Tibial artery (tissue), 4 donors: ENCODE measurements around the gene CCND2.

ENCODE experiments used
- DNase-seq, 2 donors: peaks; one replicate each; pipeline ENCODE4 v3.0.0-alpha.2; 2019
- H3K27ac ChIP-seq, 2 donors: fragments of 200-600 bp; sonication (generic) in 1 of 2; 1 replicate in 1 of 2; 2 replicates in 1 of 2; pipeline ENCODE4 v1.5.1; 2018 to 2019; ENCODE audit warnings: mild to moderate bottlenecking in 1 of 2
- H3K27me3 ChIP-seq, 2 donors: fragments of 200-600 bp; sonication (generic) in 1 of 2; one replicate each; pipeline versions ENCODE4 v1.5.1 to v1.6.0; 2016 to 2019
- H3K36me3 ChIP-seq, 3 donors: fragments of 200-600 bp; sonication (generic) in 2 of 3; one replicate each; pipeline ENCODE4 v1.5.1; 2016 to 2019; ENCODE audit warnings: mild to moderate bottlenecking in 2 of 3
- H3K4me1 ChIP-seq, 4 donors: fragments of 200-600 bp; sonication (generic) in 2 of 4; 1 replicate in 3 of 4; 2 replicates in 1 of 4; pipeline ENCODE4 v1.5.1; 2016 to 2019
- H3K4me3 ChIP-seq, 2 donors: fragments of 200-600 bp; sonication (generic) in 1 of 2; 1 replicate in 1 of 2; 2 replicates in 1 of 2; pipeline ENCODE4 v1.5.1; 2018 to 2019; ENCODE audit warnings: mild to moderate bottlenecking in 2 of 2
- H3K9me3 ChIP-seq, 3 donors: fragments of 200-600 bp; sonication (generic) in 1 of 3; one replicate each; pipeline ENCODE4 v1.5.1; 2016 to 2019
- intact Hi-C: fragments of 100-400 bp; cut with DNase I; formaldehyde crosslinking; loops from one replicate; pipeline ENCODE4 v1.15.0; 2023; ENCODE audit warnings: low total_unique reads
- TF ChIP-seq, protein P1 (sequence below), 2 experiments: fragments of 200-600 bp in 1 of 2; fragments of 450-650 bp in 1 of 2; IDR thresholded peaks; one replicate each; pipeline ENCODE4 v1.5.1; 2017 to 2019; ENCODE audit warnings: antibody characterized with exemption in 2 of 2, mild to moderate bottlenecking in 1 of 2, moderate library complexity in 1 of 2

CCND2 gene

DNA sequence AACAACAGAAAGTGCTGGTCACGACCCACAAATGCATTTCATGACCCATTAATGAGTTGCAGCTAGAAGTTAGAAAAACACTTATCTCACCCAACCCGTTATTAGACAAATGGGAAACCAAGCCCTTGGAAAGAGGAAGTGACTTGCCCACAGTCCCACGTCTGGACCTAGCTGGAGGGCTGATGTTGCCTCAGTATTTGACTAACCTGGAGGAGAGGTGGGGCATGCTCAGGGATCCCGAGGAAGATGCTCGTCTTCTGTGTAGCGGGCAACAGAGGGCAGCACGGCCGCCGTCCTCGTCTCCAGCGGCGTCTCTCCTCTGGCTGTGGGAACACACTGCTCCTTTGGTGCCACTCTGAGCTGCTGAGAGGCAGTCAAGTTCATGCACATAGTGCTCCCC is 12.7 kb downstream of the CCND2 start:
- Histone ChIP-seq H3K27ac (no peak overlapping the region), H3K4me3 (no peak overlapping the region), H3K9me3 (no peaks in the 10 kb centered on the region), H3K4me1 (peaks cover 0 to 36% (median 15%) of the 10 kb centered on the region in 4 donors), H3K27me3 (no peaks in the 10 kb centered on the region), H3K36me3 (peaks cover 51 to 93% (median 85%) of the 10 kb centered on the region in 3 donors)
- DNase-seq: no peak
- intact Hi-C loops: no loop called here
- TF ChIP-seq, protein P1, sequence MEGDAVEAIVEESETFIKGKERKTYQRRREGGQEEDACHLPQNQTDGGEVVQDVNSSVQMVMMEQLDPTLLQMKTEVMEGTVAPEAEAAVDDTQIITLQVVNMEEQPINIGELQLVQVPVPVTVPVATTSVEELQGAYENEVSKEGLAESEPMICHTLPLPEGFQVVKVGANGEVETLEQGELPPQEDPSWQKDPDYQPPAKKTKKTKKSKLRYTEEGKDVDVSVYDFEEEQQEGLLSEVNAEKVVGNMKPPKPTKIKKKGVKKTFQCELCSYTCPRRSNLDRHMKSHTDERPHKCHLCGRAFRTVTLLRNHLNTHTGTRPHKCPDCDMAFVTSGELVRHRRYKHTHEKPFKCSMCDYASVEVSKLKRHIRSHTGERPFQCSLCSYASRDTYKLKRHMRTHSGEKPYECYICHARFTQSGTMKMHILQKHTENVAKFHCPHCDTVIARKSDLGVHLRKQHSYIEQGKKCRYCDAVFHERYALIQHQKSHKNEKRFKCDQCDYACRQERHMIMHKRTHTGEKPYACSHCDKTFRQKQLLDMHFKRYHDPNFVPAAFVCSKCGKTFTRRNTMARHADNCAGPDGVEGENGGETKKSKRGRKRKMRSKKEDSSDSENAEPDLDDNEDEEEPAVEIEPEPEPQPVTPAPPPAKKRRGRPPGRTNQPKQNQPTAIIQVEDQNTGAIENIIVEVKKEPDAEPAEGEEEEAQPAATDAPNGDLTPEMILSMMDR (IDR thresholded peaks at IDR 0.05): no peak

DNA sequence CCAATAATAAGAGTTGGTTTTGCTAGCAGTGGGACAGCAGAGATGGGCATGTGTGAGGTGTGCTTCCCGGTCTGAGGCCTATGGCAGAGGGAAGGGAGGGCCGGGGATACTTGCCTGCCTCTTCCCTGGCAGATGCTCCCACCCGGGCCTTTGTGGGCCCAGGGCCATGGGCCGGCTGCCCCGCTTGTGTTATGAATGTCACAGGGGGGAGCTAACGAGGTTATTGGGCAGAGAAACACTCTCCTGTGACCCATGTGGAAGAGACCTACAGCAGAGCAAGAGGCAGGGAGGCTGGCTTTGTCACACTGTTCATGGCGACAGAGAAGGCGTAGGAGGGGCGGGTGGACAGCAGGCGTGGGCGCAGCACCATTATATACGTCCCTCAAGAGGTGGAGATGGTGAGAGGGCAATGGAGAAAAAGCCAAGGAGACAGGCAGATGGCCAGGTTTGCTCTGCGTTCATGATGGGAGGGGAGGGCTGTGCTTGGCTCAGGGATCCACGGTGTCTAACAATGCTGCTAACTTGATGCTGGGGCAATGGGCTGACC is 13.3 kb downstream of the CCND2 start:
- H3K36me3 ChIP-seq: peaks cover 51 to 90% (median 82%) of the 10 kb centered on the region in 3 donors

DNA sequence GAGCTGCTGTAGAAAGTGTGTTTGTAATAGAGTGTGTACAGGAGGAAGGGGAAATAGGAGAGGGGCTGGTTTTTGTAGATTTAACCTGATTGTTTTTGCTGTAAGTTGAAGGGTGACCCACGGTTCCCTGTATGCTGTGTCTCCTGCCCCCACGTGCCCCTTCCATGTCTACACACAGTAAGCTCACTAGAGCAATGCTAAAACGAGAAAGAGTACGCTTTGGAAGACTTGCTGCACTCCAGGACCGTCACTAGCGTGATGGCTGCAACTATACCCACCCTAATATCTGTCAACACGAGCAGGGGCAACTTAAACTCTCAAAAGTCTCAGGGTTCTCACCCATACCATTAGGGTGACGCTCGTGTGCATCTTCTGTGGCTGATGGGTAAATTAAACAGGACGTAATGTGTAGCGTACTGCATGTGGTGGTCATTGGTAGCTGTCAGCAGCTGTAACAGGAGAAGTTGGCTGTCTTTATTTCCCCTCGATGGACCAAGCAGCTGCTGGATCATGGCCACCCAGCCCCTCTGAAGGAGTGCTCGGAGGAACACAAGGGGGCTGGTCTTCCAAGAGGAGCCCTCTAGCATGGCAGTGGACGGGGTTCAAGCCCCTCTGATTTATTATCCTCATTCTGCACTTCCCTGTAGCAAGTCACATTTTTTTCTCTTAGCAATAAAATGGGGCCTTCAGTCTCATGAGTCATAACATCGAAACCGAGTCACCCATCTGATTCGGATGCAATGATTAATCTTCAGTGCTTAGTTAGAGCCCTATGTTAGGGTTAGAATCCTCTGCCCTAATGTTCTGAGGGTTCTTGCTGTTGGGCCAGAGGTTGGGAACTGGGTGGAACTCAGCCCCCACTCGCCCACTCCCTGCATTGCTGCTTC is 14.0 kb downstream of the CCND2 start:
- H3K27me3 ChIP-seq: no peaks in the 10 kb centered on the region
- H3K4me1 ChIP-seq: peaks cover 0 to 41% (median 15%) of the 10 kb centered on the region in 4 donors
- intact Hi-C loops: no loop called here
- H3K9me3 ChIP-seq: no peaks in the 10 kb centered on the region
- H3K4me3 ChIP-seq: no peak overlapping the region
- no peak for DNase-seq
- TF ChIP-seq, protein P1 (IDR thresholded peaks at IDR 0.05): no peak
- H3K36me3 ChIP-seq: peaks cover 46 to 83% (median 76%) of the 10 kb centered on the region in 3 donors
- no peak overlapping the region for H3K27ac ChIP-seq

More for the DNA sequence above, 13.3 kb downstream of the CCND2 start:
- Histone ChIP-seq H3K4me1 (peaks cover 0 to 34% (median 12%) of the 10 kb centered on the region in 4 donors), H3K27me3 (no peaks in the 10 kb centered on the region), H3K27ac (no peak overlapping the region), H3K4me3 (no peak overlapping the region), H3K9me3 (no peaks in the 10 kb centered on the region)
- intact Hi-C loops: no loop called here
- DNase-seq: no peak
- TF ChIP-seq, protein P1 (IDR thresholded peaks at IDR 0.05): no peak

DNA sequence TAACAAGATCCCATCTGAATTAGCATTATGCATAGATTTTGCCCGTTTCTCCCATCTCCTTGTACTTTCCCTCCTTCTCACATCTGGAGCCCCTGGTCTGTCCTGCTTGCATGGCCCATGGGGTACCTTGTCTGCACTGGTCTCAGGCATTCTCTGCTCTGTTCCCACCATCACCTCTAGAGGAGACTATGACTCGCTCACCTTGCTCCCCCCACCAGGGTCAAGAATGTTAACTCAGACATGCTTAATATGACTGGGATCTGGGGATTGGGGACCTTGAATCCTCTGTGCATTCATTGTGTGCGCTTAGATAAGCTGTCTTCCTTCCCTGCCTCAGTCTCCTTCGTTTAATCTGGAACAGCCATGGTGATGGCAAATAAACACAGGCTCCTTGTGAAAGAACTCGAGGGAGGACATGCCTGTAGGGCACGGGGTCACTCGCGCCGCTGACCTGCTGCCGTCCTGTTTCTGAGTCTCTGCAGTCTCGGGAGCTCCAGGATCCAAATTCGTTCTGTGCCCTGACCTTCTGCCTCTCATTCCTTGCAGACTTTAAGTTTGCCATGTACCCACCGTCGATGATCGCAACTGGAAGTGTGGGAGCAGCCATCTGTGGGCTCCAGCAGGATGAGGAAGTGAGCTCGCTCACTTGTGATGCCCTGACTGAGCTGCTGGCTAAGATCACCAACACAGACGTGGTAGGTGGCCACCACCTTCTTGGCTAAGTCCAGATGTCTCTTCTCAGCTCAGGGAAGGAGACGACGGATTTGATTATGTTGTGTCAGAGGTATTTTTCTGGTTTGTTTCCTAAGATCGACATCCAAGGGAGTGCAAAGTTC is 15.0 kb downstream of the CCND2 start:
- Histone ChIP-seq H3K4me3 (no peak overlapping the region), H3K36me3 (peaks cover 38 to 75% (median 74%) of the 10 kb centered on the region in 3 donors), H3K9me3 (no peaks in the 10 kb centered on the region), H3K4me1 (peaks cover 0 to 40% (median 18%) of the 10 kb centered on the region in 4 donors), H3K27ac (no peak overlapping the region), H3K27me3 (no peaks in the 10 kb centered on the region)
- TF ChIP-seq, protein P1 (IDR thresholded peaks at IDR 0.05): no peak
- no peak for DNase-seq
- intact Hi-C loops: no loop called here

DNA sequence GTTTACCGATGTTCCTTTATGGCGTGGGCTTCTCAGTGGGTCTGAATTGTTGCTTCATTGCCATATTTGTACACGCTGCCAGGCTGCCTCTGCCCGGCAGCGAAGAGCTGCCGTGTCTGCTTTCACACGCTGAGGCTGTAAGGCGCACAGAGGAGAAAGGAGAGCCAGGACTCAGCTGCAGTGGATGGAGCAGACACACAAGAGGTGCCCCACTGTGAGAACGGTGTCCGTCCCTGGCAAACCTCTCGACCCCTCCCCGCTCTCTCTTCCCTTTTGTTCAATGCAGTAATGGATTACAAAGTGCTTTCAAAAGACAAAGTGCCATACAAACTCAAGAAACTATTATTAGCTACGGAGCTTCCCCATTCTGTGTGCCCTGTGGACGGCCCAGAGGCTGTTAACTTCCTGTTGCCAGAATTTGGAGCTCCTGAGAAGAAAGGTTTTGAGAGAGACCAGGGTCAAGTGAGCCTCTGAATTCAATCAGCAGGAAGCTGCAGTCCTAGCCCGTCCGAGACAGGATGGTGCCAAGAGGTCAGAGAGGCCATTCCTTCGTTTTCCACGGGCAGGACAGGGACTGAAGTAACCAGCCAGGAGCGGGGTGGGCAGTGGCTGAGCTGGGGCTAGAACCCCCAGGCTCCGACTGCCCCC is 15.8 kb downstream of the CCND2 start:
- intact Hi-C loops: no loop called here
- no peak overlapping the region for H3K4me3 ChIP-seq
- H3K36me3 ChIP-seq: peaks cover 38 to 73% (median 66%) of the 10 kb centered on the region in 3 donors
- H3K27me3 ChIP-seq: no peaks in the 10 kb centered on the region
- H3K9me3 ChIP-seq: no peaks in the 10 kb centered on the region
- TF ChIP-seq, protein P1 (IDR thresholded peaks at IDR 0.05): no peak
- H3K27ac ChIP-seq: no peak overlapping the region
- peak in 1 of 2 donors; percentile 58 for DNase-seq
- peaks cover 0 to 40% (median 22%) of the 10 kb centered on the region in 4 donors for H3K4me1 ChIP-seq
